Testis (tissue), 3 donors: ENCODE results near the gene MRPS15. TPM values are rescaled to one million over a fixed set of nuclear protein-coding genes. Genes with fewer than 3 reads are reported as not detected.

ENCODE experiments used
- DNase-seq: peaks from one replicate; pipeline ENCODE4 v3.0.0-alpha.2; 2019
- H3K27ac ChIP-seq, 2 donors: fragments of 200-600 bp; sonication (generic); one replicate each; pipeline ENCODE4 v1.5.1; 2019
- H3K27me3 ChIP-seq: fragments of 200-600 bp; sonication (generic); one replicate; pipeline ENCODE4 v1.5.1; 2019
- H3K36me3 ChIP-seq: fragments of 200-600 bp; sonication (generic); one replicate; pipeline ENCODE4 v1.5.1; 2017; ENCODE audit warnings: low read depth; ENCODE audit errors: missing control alignments
- H3K4me1 ChIP-seq: fragments of 200-600 bp; sonication (generic); one replicate; pipeline ENCODE4 v1.5.1; 2019
- H3K4me3 ChIP-seq, 2 donors: fragments of 200-600 bp; sonication (generic); one replicate each; pipeline ENCODE4 v1.5.1; 2017 to 2019
- H3K9me3 ChIP-seq: fragments of 200-600 bp; sonication (generic); one replicate; pipeline ENCODE4 v1.5.1; 2017
- POLR2A ChIP-seq: fragments of 450-650 bp; IDR thresholded peaks from one replicate; pipeline ENCODE4 v1.6.1; 2017; ENCODE audit warnings: antibody characterized with exemption, mild to moderate bottlenecking, moderate library complexity
- WGBS, 2 donors: methylation state at CpG; one replicate each; pipeline ENCODE4 v1.1.5; 2018; 5-methylcytosine and 5-hydroxymethylcytosine counted together
- intact Hi-C: fragments of 100-400 bp; cut with DNase I; formaldehyde crosslinking; loops from one replicate; pipeline ENCODE4 v1.15.1; 2023; ENCODE audit warnings: low total_unique reads
- polyA plus RNA-seq: library from polyadenylated mRNA; stranded (reverse); fragments of 350-450 nt; fragmentation: Illumina TruSeq; extraction: RNeasy Lipid Tissue Mini Kit (QIAGEN cat#74804); gene quantifications from one replicate; pipeline ENCODE4 v1.2.3, GENCODE V29; 2014; ENCODE audit warnings: low read depth, low replicate concordance; ENCODE audit not compliant: insufficient read depth
- total RNA-seq, 2 donors: library from RNA; depleted of rRNA; stranded (reverse); fragments of >200 nt; gene quantifications; one replicate each; pipeline ENCODE4 v1.2.3, GENCODE V29; 2016
- TF ChIP-seq, protein P1 (sequence below), 3 experiments: fragments of 450-650 bp in 2 of 3; fragments of 200-600 bp in 1 of 3; sonication (generic) in 1 of 3; IDR thresholded peaks; one replicate each; pipeline ENCODE4 v1.5.1; 2016 to 2019; ENCODE audit warnings: antibody characterized with exemption in 3 of 3, mild to moderate bottlenecking in 2 of 3, moderate library complexity in 1 of 3

Gene MRPS15
- total and polyA plus RNA-seq, 3 donors from 2014 or later, result 101 to 349 (median 126) TPM

DNA sequence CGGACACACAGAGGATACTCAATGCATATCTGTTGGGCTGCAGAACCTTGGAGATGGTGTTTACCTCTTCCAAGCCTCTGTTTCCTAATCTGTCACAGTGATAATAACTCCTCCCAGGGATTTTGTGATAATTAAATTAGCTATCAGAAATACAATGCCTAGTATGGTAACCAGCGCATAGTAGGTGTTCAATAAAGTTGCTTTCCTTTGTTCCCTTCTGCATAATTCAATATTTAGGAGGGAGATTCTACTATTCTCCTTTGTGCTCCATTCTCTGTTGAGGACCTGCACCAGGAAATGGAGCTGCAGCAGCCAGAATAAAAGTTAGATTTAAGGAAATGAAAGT lies 21.9 kb upstream of the MRPS15 start:
- Histone ChIP-seq H3K9me3 (no peaks in the 10 kb centered on the region), H3K36me3 (no peaks in the 10 kb centered on the region), H3K27me3 (no peaks in the 10 kb centered on the region), H3K27ac (no peak overlapping the region), H3K4me3 (no peak overlapping the region), H3K4me1 (no peaks in the 10 kb centered on the region)
- DNase-seq, result no peak
- 91 to 92% methylated on average over 2 of the region's 2 CpGs for WGBS, 2 donors
- intact Hi-C loops, result no loop called here
- TF ChIP-seq, protein P1, sequence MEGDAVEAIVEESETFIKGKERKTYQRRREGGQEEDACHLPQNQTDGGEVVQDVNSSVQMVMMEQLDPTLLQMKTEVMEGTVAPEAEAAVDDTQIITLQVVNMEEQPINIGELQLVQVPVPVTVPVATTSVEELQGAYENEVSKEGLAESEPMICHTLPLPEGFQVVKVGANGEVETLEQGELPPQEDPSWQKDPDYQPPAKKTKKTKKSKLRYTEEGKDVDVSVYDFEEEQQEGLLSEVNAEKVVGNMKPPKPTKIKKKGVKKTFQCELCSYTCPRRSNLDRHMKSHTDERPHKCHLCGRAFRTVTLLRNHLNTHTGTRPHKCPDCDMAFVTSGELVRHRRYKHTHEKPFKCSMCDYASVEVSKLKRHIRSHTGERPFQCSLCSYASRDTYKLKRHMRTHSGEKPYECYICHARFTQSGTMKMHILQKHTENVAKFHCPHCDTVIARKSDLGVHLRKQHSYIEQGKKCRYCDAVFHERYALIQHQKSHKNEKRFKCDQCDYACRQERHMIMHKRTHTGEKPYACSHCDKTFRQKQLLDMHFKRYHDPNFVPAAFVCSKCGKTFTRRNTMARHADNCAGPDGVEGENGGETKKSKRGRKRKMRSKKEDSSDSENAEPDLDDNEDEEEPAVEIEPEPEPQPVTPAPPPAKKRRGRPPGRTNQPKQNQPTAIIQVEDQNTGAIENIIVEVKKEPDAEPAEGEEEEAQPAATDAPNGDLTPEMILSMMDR (IDR thresholded peaks at IDR 0.05), result no peak
- no peak for TF ChIP-seq POLR2A

DNA sequence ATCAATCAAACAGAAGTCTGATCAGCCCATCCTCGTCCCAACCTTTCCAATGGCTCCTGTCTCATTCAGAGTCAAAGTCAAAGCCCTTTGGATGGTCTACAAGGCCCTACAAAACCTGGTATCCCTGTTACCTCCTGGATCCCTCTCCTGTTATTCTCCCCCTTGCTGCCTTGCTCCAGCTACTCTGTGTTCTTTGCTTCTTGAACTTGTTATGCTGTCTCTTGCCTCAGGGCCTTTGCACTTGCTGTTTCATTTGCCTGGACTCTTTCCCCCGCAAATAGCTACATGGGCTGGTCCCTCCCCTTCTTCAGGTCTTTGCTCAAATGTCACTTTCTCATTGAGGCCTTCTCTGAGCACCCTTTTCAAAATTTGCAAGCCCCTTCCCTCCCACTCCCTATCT lies 19.9 kb upstream of the MRPS15 start:
- intact Hi-C loops, result no loop called here
- no peak for TF ChIP-seq POLR2A
- TF ChIP-seq, protein P1 (IDR thresholded peaks at IDR 0.05), result no peak
- Histone ChIP-seq H3K27ac (no peak overlapping the region), H3K36me3 (no peaks in the 10 kb centered on the region), H3K9me3 (no peaks in the 10 kb centered on the region), H3K27me3 (no peaks in the 10 kb centered on the region), H3K4me1 (no peaks in the 10 kb centered on the region), H3K4me3 (no peak overlapping the region)
- 85 to 90% methylated on average over 2 of the region's 2 CpGs for WGBS, 2 donors
- no peak for DNase-seq

DNA sequence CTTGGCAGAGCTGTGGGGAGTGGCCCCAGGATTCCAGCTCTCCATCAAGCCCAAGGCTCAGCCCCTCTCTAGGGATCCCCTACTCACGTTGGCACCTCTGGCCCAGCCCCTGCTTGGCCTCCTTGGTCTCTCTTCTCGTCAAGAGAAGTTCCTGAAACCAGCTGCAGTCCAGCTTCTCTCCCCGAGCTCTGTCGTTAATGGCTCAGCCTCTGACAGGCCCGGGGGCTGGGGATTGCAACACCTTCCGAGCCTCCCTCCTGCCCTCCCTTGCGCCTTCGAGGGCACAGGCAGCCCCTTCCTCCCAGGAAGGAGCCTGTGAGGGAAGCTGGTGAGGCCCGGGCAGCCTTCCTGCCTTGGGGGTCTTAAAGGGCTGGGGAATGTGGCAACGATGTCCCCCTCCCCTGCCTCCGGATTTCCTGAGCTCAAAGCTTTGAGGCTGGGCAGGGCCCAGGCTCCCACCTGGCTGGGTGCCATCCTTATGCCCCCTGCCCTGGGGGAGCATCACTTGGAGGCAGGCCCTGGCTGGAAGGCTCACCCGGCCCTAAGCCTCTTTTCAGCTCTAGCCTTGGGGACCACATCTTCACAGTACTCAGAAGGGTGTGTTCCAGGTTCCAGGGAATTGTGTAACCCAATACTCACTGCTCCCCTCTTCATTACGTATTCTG lies 18.7 kb upstream of the MRPS15 start, which contains the start of gene CSF3R:
TSS of gene CSF3R (minus strand) at position 190 of the 665 bp plus-strand sequence. CDS start 3,417 bp downstream, outside the sequence.
- no peak for DNase-seq
- Histone ChIP-seq H3K4me1 (no peaks in the 10 kb centered on the region), H3K36me3 (no peaks in the 10 kb centered on the region), H3K9me3 (no peaks in the 10 kb centered on the region), H3K27ac (no peak within 1 kb of the TSS), H3K27me3 (no peaks in the 10 kb centered on the region), H3K4me3 (no peak within 1 kb of the TSS)
- WGBS, 2 donors, result 58 to 65% methylated on average over 9 to 13 of the region's 13 CpGs
- TF ChIP-seq POLR2A, result no peak
- TF ChIP-seq, protein P1 (IDR thresholded peaks at IDR 0.05), result no peak
- intact Hi-C loops, result no loop called here

DNA sequence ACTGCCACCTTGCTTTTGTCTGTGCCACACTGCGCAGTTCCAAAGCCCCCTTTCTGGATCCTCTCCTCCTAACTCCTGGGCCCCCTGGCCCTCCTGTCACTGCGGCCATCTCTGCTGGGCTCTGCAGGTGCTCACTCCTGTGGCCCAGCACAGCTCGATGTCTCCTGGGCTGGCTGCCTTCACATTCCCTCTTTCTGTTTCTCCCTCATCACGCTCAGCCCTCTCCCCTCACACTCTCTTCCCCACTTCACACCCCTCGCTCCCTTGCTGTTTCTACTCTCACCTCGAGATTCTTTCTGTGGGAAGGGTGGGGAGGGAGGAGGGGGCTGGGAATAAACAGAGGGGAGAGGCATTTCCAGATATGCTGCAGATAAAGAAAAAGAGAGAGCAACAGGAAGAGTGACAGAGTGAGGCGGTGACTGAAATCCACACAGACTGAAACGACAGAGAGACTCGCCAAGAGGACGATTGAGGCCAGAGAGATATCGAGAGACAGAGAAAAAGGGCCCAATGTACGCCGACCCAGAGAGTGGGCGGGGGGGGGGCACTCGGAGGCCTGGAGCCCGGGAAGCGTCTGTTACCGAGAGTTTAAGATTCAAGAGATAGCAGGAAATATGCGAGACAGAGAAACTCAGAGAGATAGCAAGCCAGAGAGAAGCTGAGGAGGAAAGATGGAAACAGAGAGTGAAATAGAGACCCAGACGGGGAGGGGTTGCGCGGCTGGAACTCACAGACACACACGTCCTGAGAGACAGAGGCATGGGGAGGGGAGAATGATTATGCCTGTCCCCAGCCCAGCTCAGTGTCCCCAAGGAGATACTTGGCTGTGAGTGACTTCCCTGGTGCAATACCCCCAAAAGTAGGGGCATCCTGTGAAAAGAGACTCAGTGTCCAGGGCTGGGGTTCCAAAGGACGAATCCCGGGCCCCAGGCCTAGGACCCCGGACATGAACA lies 17.9 kb upstream of the MRPS15 start:
- WGBS, 2 donors, result 37 to 49% methylated on average over 23 to 26 of the region's 26 CpGs
- TF ChIP-seq, protein P1 (IDR thresholded peaks at IDR 0.05), result no peak
- no peak for TF ChIP-seq POLR2A
- Histone ChIP-seq H3K9me3 (no peaks in the 10 kb centered on the region), H3K4me3 (no peak overlapping the region), H3K27me3 (no peaks in the 10 kb centered on the region), H3K36me3 (no peaks in the 10 kb centered on the region), H3K4me1 (no peaks in the 10 kb centered on the region), H3K27ac (no peak overlapping the region)
- DNase-seq, result no peak
- intact Hi-C loops, result no loop called here
